Stimulated activated memory B cell treated with anti-CD40 and anti-IgM and Interleukin-4, amounts not matched to agents 10 μg/mL and 1 μg/mL and 100 μg/mL, for 72 hours (primary cell): Measurements from ENCODE around the gene KCNQ4.

Experiments
- ATAC-seq: fragments of 150-1000 bp; cut with Tn5 transposase; 2 replicates; pipeline ENCODE4 v1.10.0; 2021
- H3K27ac Mint-ChIP-seq: one replicate; pipeline ENCODE4 v1.8.0; 2022; ENCODE audit warnings: mild to moderate bottlenecking, mixed read lengths
- H3K27me3 Mint-ChIP-seq: one replicate; pipeline ENCODE4 v1.8.0; 2022; ENCODE audit warnings: mixed read lengths
- H3K36me3 Mint-ChIP-seq: one replicate; pipeline ENCODE4 v1.8.0; 2022; ENCODE audit warnings: mixed read lengths
- H3K4me1 Mint-ChIP-seq: one replicate; pipeline ENCODE4 v1.8.0; 2022; ENCODE audit warnings: mixed read lengths
- H3K4me3 Mint-ChIP-seq: one replicate; pipeline ENCODE4 v1.8.0; 2022; ENCODE audit warnings: mild to moderate bottlenecking, moderate library complexity, mixed read lengths
- H3K9me3 Mint-ChIP-seq: one replicate; pipeline ENCODE4 v1.8.0; 2022; ENCODE audit warnings: mixed read lengths

KCNQ4 gene

GRCh38 chr1:40842207-40842606 is 58.6 kb downstream of the KCNQ4 start:
- peaks cover 7% of the 10 kb centered on the region for H3K36me3 Mint-ChIP-seq
- peaks cover 35% of the 10 kb centered on the region for H3K27me3 Mint-ChIP-seq
- no peak overlapping the region for H3K4me3 Mint-ChIP-seq
- H3K4me1 Mint-ChIP-seq: no peaks in the 10 kb centered on the region
- H3K27ac Mint-ChIP-seq: no peak overlapping the region
- ATAC-seq: no peak
- H3K9me3 Mint-ChIP-seq: peaks cover 4% of the 10 kb centered on the region

GRCh38 chr1:40842691-40843090 is 59.1 kb downstream of the KCNQ4 start:
- H3K9me3 Mint-ChIP-seq: peaks cover 4% of the 10 kb centered on the region
- peaks cover 35% of the 10 kb centered on the region for H3K27me3 Mint-ChIP-seq
- peaks cover 7% of the 10 kb centered on the region for H3K36me3 Mint-ChIP-seq
- no peaks in the 10 kb centered on the region for H3K4me1 Mint-ChIP-seq
- no peak overlapping the region for H3K4me3 Mint-ChIP-seq
- no peak for ATAC-seq
- H3K27ac Mint-ChIP-seq: no peak overlapping the region

GRCh38 chr1:40844079-40844478 is 60.5 kb downstream of the KCNQ4 start:
- Mint-ChIP-seq H3K27me3 (peaks cover 27% of the 10 kb centered on the region), H3K4me1 (no peaks in the 10 kb centered on the region), H3K4me3 (no peak overlapping the region), H3K36me3 (peaks cover 7% of the 10 kb centered on the region), H3K27ac (no peak overlapping the region), H3K9me3 (peaks cover 4% of the 10 kb centered on the region)
- ATAC-seq: no peak

- peaks cover 4% of the 10 kb centered on the region for H3K9me3 Mint-ChIP-seq
- H3K36me3 Mint-ChIP-seq: peaks cover 7% of the 10 kb centered on the region
- peaks cover 16% of the 10 kb centered on the region for H3K27me3 Mint-ChIP-seq
- no peak overlapping the region for H3K27ac Mint-ChIP-seq
- no peak overlapping the region for H3K4me3 Mint-ChIP-seq
- H3K4me1 Mint-ChIP-seq: peaks cover 6% of the 10 kb centered on the region
- peak; percentile 22 for ATAC-seq
Measured at GRCh38 chr1:40844887-40845878, 61.6 kb downstream of the KCNQ4 start.

GRCh38 chr1:40845895-40846294 is 62.3 kb downstream of the KCNQ4 start:
- ATAC-seq: no peak
- H3K27me3 Mint-ChIP-seq: peaks cover 10% of the 10 kb centered on the region
- peaks cover 4% of the 10 kb centered on the region for H3K9me3 Mint-ChIP-seq
- H3K36me3 Mint-ChIP-seq: peaks cover 7% of the 10 kb centered on the region
- H3K4me3 Mint-ChIP-seq: no peak overlapping the region
- H3K27ac Mint-ChIP-seq: no peak overlapping the region
- peaks cover 10% of the 10 kb centered on the region for H3K4me1 Mint-ChIP-seq

- no peak overlapping the region for H3K27ac Mint-ChIP-seq
- H3K4me3 Mint-ChIP-seq: no peak overlapping the region
Measured at GRCh38 chr1:40847023-40847745, 63.6 kb downstream of the KCNQ4 start.

GRCh38 chr1:40848530-40849189 is 65.1 kb downstream of the KCNQ4 start:
- no peaks in the 10 kb centered on the region for H3K9me3 Mint-ChIP-seq
- no peaks in the 10 kb centered on the region for H3K36me3 Mint-ChIP-seq
- H3K27ac Mint-ChIP-seq: no peak overlapping the region
- no peak overlapping the region for H3K4me3 Mint-ChIP-seq
- H3K4me1 Mint-ChIP-seq: peaks cover 10% of the 10 kb centered on the region
- no peak for ATAC-seq
- no peaks in the 10 kb centered on the region for H3K27me3 Mint-ChIP-seq

More at GRCh38 chr1:40847023-40847745, 63.6 kb downstream of the KCNQ4 start:
- Mint-ChIP-seq H3K4me1 (peaks cover 10% of the 10 kb centered on the region), H3K36me3 (peaks cover 6% of the 10 kb centered on the region), H3K9me3 (peaks cover 4% of the 10 kb centered on the region), H3K27me3 (peaks cover 8% of the 10 kb centered on the region)
- no peak for ATAC-seq

GRCh38 chr1:40849801-40850592 is 66.4 kb downstream of the KCNQ4 start:
- no peaks in the 10 kb centered on the region for H3K27me3 Mint-ChIP-seq
- H3K36me3 Mint-ChIP-seq: no peaks in the 10 kb centered on the region
- no peak overlapping the region for H3K4me3 Mint-ChIP-seq
- ATAC-seq: peak; percentile 84
- H3K4me1 Mint-ChIP-seq: peaks cover 10% of the 10 kb centered on the region
- no peaks in the 10 kb centered on the region for H3K9me3 Mint-ChIP-seq
- H3K27ac Mint-ChIP-seq: no peak overlapping the region

- H3K4me1 Mint-ChIP-seq: peaks cover 10% of the 10 kb centered on the region
- H3K36me3 Mint-ChIP-seq: no peaks in the 10 kb centered on the region
- no peaks in the 10 kb centered on the region for H3K9me3 Mint-ChIP-seq
- H3K4me3 Mint-ChIP-seq: no peak overlapping the region
- peaks cover 11% of the 10 kb centered on the region for H3K27me3 Mint-ChIP-seq
- peak; percentile 79 for ATAC-seq
- H3K27ac Mint-ChIP-seq: no peak overlapping the region
Measured at GRCh38 chr1:40851643-40852042, 68.1 kb downstream of the KCNQ4 start.

- ATAC-seq: no peak
- H3K36me3 Mint-ChIP-seq: no peaks in the 10 kb centered on the region
- H3K27me3 Mint-ChIP-seq: peaks cover 13% of the 10 kb centered on the region
- H3K4me1 Mint-ChIP-seq: peaks cover 10% of the 10 kb centered on the region
- no peaks in the 10 kb centered on the region for H3K9me3 Mint-ChIP-seq
- H3K4me3 Mint-ChIP-seq: no peak overlapping the region
- no peak overlapping the region for H3K27ac Mint-ChIP-seq
Measured at GRCh38 chr1:40853113-40853884, 69.7 kb downstream of the KCNQ4 start.

GRCh38 chr1:40853885-40854170 is 70.2 kb downstream of the KCNQ4 start:
- H3K27me3 Mint-ChIP-seq: peaks cover 14% of the 10 kb centered on the region
- H3K36me3 Mint-ChIP-seq: no peaks in the 10 kb centered on the region
- H3K27ac Mint-ChIP-seq: no peak overlapping the region
- no peaks in the 10 kb centered on the region for H3K9me3 Mint-ChIP-seq
- H3K4me3 Mint-ChIP-seq: no peak overlapping the region
- ATAC-seq: no peak
- H3K4me1 Mint-ChIP-seq: peaks cover 10% of the 10 kb centered on the region

GRCh38 chr1:40855513-40855912 is 71.9 kb downstream of the KCNQ4 start:
- H3K9me3 Mint-ChIP-seq: no peaks in the 10 kb centered on the region
- H3K36me3 Mint-ChIP-seq: no peaks in the 10 kb centered on the region
- no peak for ATAC-seq
- H3K4me1 Mint-ChIP-seq: peaks cover 1% of the 10 kb centered on the region
- peaks cover 31% of the 10 kb centered on the region for H3K27me3 Mint-ChIP-seq
- no peak overlapping the region for H3K27ac Mint-ChIP-seq
- H3K4me3 Mint-ChIP-seq: no peak overlapping the region

GRCh38 chr1:40856116-40856515 is 72.5 kb downstream of the KCNQ4 start:
- ATAC-seq: no peak
- Mint-ChIP-seq H3K4me3 (no peak overlapping the region), H3K27me3 (peaks cover 37% of the 10 kb centered on the region), H3K36me3 (no peaks in the 10 kb centered on the region), H3K9me3 (no peaks in the 10 kb centered on the region), H3K4me1 (peaks cover 5% of the 10 kb centered on the region), H3K27ac (no peak overlapping the region)

- ATAC-seq: no peak
- Mint-ChIP-seq H3K27me3 (peaks cover 39% of the 10 kb centered on the region), H3K4me3 (no peak overlapping the region), H3K9me3 (no peaks in the 10 kb centered on the region), H3K36me3 (no peaks in the 10 kb centered on the region), H3K4me1 (peaks cover 6% of the 10 kb centered on the region), H3K27ac (no peak overlapping the region)
Measured at GRCh38 chr1:40856656-40857302, 73.2 kb downstream of the KCNQ4 start.
